ENCODE measurements around the gene HDDC3.

GRCh38 chr15:90948506-90948905 is 16.2 kb upstream of the HDDC3 start:
- TF ChIP-seq CTCF (IDR thresholded peaks at IDR 0.05) (no peak), POLR2A (IDR thresholded peaks at IDR 0.05) (no peak)

All from heart left ventricle (tissue), 13 donors.